Muscle layer of colon (tissue), 2 donors: Measurements from ENCODE around the gene ZMYM2.
"Not testable (repeated sequence)": the region's sequence is repeated elsewhere in the genome, so short reads cannot be mapped to it uniquely, and the experiment has no call there.

Experiments
- H3K27ac ChIP-seq: one replicate; pipeline ENCODE4 v1.7.0; 2013; ENCODE audit warnings: low read depth, mild to moderate bottlenecking, low read length, moderate library complexity
- H3K27me3 ChIP-seq, 2 donors: one replicate each; pipeline ENCODE4 v1.7.0; 2013; ENCODE audit warnings: low read length in 2 of 2, mild to moderate bottlenecking in 2 of 2; ENCODE audit not compliant: insufficient read depth in 2 of 2, control insufficient read depth in 1 of 2
- H3K36me3 ChIP-seq: one replicate; pipeline ENCODE4 v1.7.0; 2013; ENCODE audit warnings: mild to moderate bottlenecking, low read length; ENCODE audit not compliant: insufficient read depth
- H3K4me1 ChIP-seq: one replicate; pipeline ENCODE4 v1.7.0; 2013; ENCODE audit warnings: mild to moderate bottlenecking, low read length; ENCODE audit not compliant: insufficient read depth
- H3K4me3 ChIP-seq, 2 donors: one replicate each; pipeline ENCODE4 v1.7.0; 2013; ENCODE audit warnings: low read length in 2 of 2, low read depth in 1 of 2, mild to moderate bottlenecking in 1 of 2, moderate library complexity in 1 of 2
- H3K9ac ChIP-seq: one replicate; pipeline ENCODE4 v1.7.0; 2013; ENCODE audit warnings: low read length
- H3K9me3 ChIP-seq: one replicate; pipeline ENCODE4 v1.7.0; 2013; ENCODE audit warnings: mild to moderate bottlenecking, low read length
- donor health status: abdominal sarcoma.
- donor health status: Adenocarcinoma of cecum.

The ZMYM2 gene

GRCh38 chr13:19959831-19960652, 1.5 kb downstream of the ZMYM2 start:
- Histone ChIP-seq H3K4me3 (peak overlapping the region; percentile 71 to 81), H3K27ac (peak overlapping the region; percentile 88), H3K4me1 (peaks cover 25% of the 10 kb centered on the region), H3K9me3 (no peaks in the 10 kb centered on the region), H3K9ac (peak overlapping the region; percentile 79), H3K27me3 (no peaks in the 10 kb centered on the region), H3K36me3 (no peaks in the 10 kb centered on the region)

- no peaks in the 10 kb centered on the region for H3K9me3 ChIP-seq
- peaks cover 25% of the 10 kb centered on the region for H3K4me1 ChIP-seq
- H3K27me3 ChIP-seq = no peaks in the 10 kb centered on the region
- H3K4me3 ChIP-seq = peak overlapping the region in 1 of 2 donors; percentile 71
- no peak overlapping the region for H3K27ac ChIP-seq
- no peak overlapping the region for H3K9ac ChIP-seq
- H3K36me3 ChIP-seq = no peaks in the 10 kb centered on the region
Observed at GRCh38 chr13:19960653-19960976, 2.1 kb downstream of the ZMYM2 start.

GRCh38 chr13:19961489-19961888, 3.0 kb downstream of the ZMYM2 start:
- no peaks in the 10 kb centered on the region for H3K36me3 ChIP-seq
- no peak overlapping the region for H3K27ac ChIP-seq
- H3K9me3 ChIP-seq = no peaks in the 10 kb centered on the region
- H3K4me1 ChIP-seq = peaks cover 25% of the 10 kb centered on the region
- no peaks in the 10 kb centered on the region for H3K27me3 ChIP-seq
- H3K4me3 ChIP-seq = no peak overlapping the region
- H3K9ac ChIP-seq = peak overlapping the region; percentile 34

- no peak overlapping the region for H3K27ac ChIP-seq
- H3K9me3 ChIP-seq = no peaks in the 10 kb centered on the region
- no peaks in the 10 kb centered on the region for H3K36me3 ChIP-seq
Observed at GRCh38 chr13:19961924-19962323, 3.4 kb downstream of the ZMYM2 start.

GRCh38 chr13:19962894-19963293, 4.4 kb downstream of the ZMYM2 start:
- Histone ChIP-seq H3K36me3 (peaks cover 5% of the 10 kb centered on the region), H3K4me1 (peaks cover 25% of the 10 kb centered on the region), H3K27me3 (no peaks in the 10 kb centered on the region), H3K9ac (no peak overlapping the region), H3K9me3 (no peaks in the 10 kb centered on the region), H3K4me3 (no peak overlapping the region), H3K27ac (no peak overlapping the region)

More at GRCh38 chr13:19961924-19962323, 3.4 kb downstream of the ZMYM2 start:
- Histone ChIP-seq H3K4me1 (peaks cover 25% of the 10 kb centered on the region), H3K4me3 (no peak overlapping the region), H3K9ac (peak overlapping the region; percentile 34), H3K27me3 (no peaks in the 10 kb centered on the region)

GRCh38 chr13:19967621-19968020, 9.1 kb downstream of the ZMYM2 start:
- H3K36me3 ChIP-seq = peaks cover 12% of the 10 kb centered on the region
- H3K4me3 ChIP-seq = no peak overlapping the region
- H3K27ac ChIP-seq = no peak overlapping the region
- H3K27me3 ChIP-seq = no peaks in the 10 kb centered on the region
- no peaks in the 10 kb centered on the region for H3K9me3 ChIP-seq
- no peak overlapping the region for H3K9ac ChIP-seq
- peaks cover 11% of the 10 kb centered on the region for H3K4me1 ChIP-seq

- not testable (repeated sequence) for H3K9ac ChIP-seq, H3K36me3 ChIP-seq, H3K27me3 ChIP-seq, H3K27ac ChIP-seq, H3K4me1 ChIP-seq, H3K4me3 ChIP-seq, H3K9me3 ChIP-seq
Observed at GRCh38 chr13:19974498-19975009, 16.0 kb downstream of the ZMYM2 start.

GRCh38 chr13:19978831-19979437, 20.4 kb downstream of the ZMYM2 start:
- Histone ChIP-seq H3K9me3 (peaks cover 6% of the 10 kb centered on the region), H3K27ac (no peak overlapping the region), H3K9ac (no peak overlapping the region), H3K27me3 (no peaks in the 10 kb centered on the region), H3K4me3 (no peak overlapping the region), H3K36me3 (peaks cover 8% of the 10 kb centered on the region), H3K4me1 (no peaks in the 10 kb centered on the region)

- Histone ChIP-seq H3K4me1 (no peaks in the 10 kb centered on the region), H3K9ac (no peak overlapping the region), H3K4me3 (no peak overlapping the region), H3K9me3 (peaks cover 6% of the 10 kb centered on the region), H3K36me3 (peaks cover 8% of the 10 kb centered on the region), H3K27ac (no peak overlapping the region), H3K27me3 (no peaks in the 10 kb centered on the region)
Observed at GRCh38 chr13:19981685-19982238, 23.2 kb downstream of the ZMYM2 start.

GRCh38 chr13:19982447-19983043, 24.0 kb downstream of the ZMYM2 start:
- Histone ChIP-seq H3K27me3 (no peaks in the 10 kb centered on the region), H3K4me3 (no peak overlapping the region), H3K9me3 (peaks cover 6% of the 10 kb centered on the region), H3K27ac (no peak overlapping the region), H3K9ac (no peak overlapping the region), H3K4me1 (no peaks in the 10 kb centered on the region), H3K36me3 (peaks cover 8% of the 10 kb centered on the region)

- H3K27me3 ChIP-seq = no peaks in the 10 kb centered on the region
- no peaks in the 10 kb centered on the region for H3K36me3 ChIP-seq
- no peak overlapping the region for H3K9ac ChIP-seq
- H3K4me3 ChIP-seq = no peak overlapping the region
- H3K27ac ChIP-seq = no peak overlapping the region
- H3K4me1 ChIP-seq = peaks cover under 1% of the 10 kb centered on the region
- no peaks in the 10 kb centered on the region for H3K9me3 ChIP-seq
Observed at GRCh38 chr13:19984430-19985218, 26.1 kb downstream of the ZMYM2 start.
